Duodenal mucosa (tissue), 2 donors: ENCODE results near the gene MBLAC1.

ENCODE experiments used
- H3K27ac ChIP-seq: one replicate; pipeline ENCODE4 v1.7.0; 2013; ENCODE audit warnings: low read depth, low read length
- H3K27me3 ChIP-seq, 2 donors: one replicate each; pipeline ENCODE4 v1.7.0; 2013; ENCODE audit warnings: low read length in 2 of 2, control low read depth in 1 of 2; ENCODE audit not compliant: insufficient read depth in 2 of 2, control insufficient read depth in 1 of 2
- H3K36me3 ChIP-seq, 2 donors: one replicate each; pipeline ENCODE4 v1.7.0; 2013; ENCODE audit warnings: low read length in 2 of 2, control low read depth in 1 of 2; ENCODE audit not compliant: insufficient read depth in 2 of 2, control insufficient read depth in 1 of 2
- H3K4me1 ChIP-seq, 2 donors: one replicate each; pipeline ENCODE4 v1.7.0; 2013; ENCODE audit warnings: low read length in 2 of 2, control low read depth in 1 of 2; ENCODE audit not compliant: insufficient read depth in 2 of 2, control insufficient read depth in 1 of 2
- H3K4me3 ChIP-seq, 2 donors: one replicate each; pipeline ENCODE4 v1.7.0; 2013; ENCODE audit warnings: low read length in 2 of 2, low read depth in 1 of 2
- H3K9ac ChIP-seq, 2 donors: one replicate each; pipeline ENCODE4 v1.7.0; 2013; ENCODE audit warnings: low read length in 2 of 2, low read depth in 1 of 2
- H3K9me3 ChIP-seq, 2 donors: one replicate each; pipeline ENCODE4 v1.7.0; 2013; ENCODE audit warnings: low read length in 2 of 2, control low read depth in 1 of 2; ENCODE audit not compliant: control insufficient read depth in 1 of 2

MBLAC1 gene

DNA sequence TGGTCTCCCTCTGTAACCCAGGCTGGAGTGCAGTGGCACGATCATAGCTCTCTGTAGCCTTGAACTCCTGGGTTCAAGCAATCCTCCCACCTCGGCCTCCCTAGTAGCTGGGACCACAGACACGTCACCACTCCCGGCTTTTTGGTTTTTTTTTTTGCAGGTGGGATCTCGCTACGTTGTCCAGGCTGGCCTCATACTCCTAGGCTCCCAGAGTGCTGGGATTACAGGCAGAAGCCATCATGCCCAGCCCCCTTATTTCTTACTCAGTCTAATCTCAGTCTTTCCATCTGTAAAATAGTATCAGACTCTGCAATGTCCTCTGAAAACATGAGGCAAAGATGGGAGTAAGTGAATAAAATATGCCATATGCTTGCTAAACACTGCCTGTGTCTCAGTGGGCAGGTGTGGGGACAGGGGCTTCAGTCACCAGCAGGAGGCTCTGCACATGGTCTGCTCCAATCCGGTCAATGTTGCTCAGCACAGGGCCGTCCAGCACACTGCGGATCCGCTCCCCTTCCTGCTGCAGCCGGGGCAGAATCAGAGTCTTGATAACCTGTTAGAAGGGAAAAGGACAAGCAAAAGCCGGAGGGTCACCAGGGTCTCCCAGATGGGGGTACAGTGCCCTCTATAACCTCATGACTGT lies 17.1 kb upstream of the MBLAC1 start:
- no peaks in the 10 kb centered on the region for H3K9me3 ChIP-seq
- H3K36me3 ChIP-seq = peaks cover 9 to 81% of the 10 kb centered on the region in 2 donors
- H3K27me3 ChIP-seq = no peaks in the 10 kb centered on the region
- H3K4me3 ChIP-seq = no peak overlapping the region
- no peak overlapping the region for H3K27ac ChIP-seq
- H3K4me1 ChIP-seq = no peaks in the 10 kb centered on the region
- no peak overlapping the region for H3K9ac ChIP-seq

DNA sequence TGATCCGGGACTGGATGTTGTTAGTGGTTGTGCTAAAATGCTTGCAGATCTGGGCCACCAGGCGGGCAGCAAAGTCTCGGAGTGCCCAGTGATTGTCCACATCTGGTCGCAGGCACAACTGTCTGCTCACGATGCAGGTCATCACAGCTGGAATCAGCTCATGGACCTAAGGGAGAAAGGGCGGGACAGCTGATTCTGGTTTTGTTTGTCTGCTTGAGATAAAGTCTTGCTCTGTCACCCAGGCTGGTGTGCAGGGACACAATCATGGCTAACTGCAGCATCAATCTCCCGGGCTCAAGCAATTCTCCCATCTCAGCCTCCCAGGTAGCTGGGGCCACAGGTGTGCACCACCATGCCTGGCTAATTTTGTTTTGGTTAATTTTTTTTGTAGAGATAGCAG lies 15.6 kb upstream of the MBLAC1 start:
- Histone ChIP-seq H3K27ac (no peak overlapping the region), H3K9ac (no peak overlapping the region), H3K9me3 (no peaks in the 10 kb centered on the region), H3K4me3 (no peak overlapping the region), H3K27me3 (no peaks in the 10 kb centered on the region), H3K4me1 (no peaks in the 10 kb centered on the region), H3K36me3 (peaks cover 6 to 66% of the 10 kb centered on the region in 2 donors)

DNA sequence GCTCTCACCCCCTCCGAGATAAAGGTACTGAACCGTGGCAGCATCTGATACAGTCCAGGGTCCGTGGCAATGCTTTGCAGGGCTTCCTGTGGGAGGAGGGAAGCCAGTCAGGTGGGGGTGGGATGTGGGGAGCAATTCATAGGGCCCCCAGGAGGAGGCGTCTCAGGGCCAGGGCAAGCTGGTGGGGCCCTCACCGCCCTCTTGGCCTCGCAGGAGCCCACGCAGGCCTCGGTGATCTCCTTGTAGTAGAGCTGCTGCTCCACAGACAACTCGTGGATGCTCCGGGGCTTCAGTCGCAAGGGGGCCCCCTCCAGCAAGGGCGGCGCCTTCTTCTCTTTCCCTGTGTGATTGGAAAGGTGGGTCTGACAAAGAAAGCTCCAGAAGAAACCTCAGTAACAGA lies 14.9 kb upstream of the MBLAC1 start:
- Histone ChIP-seq H3K36me3 (peaks cover 5 to 60% of the 10 kb centered on the region in 2 donors), H3K9ac (no peak overlapping the region), H3K4me3 (no peak overlapping the region), H3K27me3 (no peaks in the 10 kb centered on the region), H3K4me1 (no peaks in the 10 kb centered on the region), H3K27ac (no peak overlapping the region), H3K9me3 (no peaks in the 10 kb centered on the region)

DNA sequence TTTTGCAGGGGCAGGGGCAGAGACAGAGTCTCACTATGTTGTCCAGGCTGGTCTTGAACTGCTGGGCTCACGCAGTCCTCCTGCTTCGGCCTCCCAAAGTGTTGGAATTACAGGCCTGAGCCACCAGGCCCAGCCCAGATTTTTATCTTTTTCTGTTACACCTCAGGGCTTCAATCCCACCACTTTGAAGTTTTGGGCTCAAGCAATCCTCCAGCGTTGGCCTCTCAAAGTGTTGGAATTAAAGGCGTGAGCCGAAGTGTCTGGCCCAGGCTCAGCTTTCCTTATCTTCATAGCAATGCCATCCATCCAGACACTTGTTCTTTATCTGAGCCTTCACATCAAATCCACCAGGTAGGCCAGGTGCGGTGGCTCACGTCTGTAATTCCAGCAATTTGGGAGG lies 11.7 kb upstream of the MBLAC1 start:
- Histone ChIP-seq H3K27me3 (no peaks in the 10 kb centered on the region), H3K4me3 (no peak overlapping the region), H3K36me3 (peaks cover 1 to 32% of the 10 kb centered on the region in 2 donors), H3K27ac (no peak overlapping the region), H3K9me3 (no peaks in the 10 kb centered on the region), H3K9ac (no peak overlapping the region), H3K4me1 (peaks cover 10 to 15% of the 10 kb centered on the region in 2 donors)

DNA sequence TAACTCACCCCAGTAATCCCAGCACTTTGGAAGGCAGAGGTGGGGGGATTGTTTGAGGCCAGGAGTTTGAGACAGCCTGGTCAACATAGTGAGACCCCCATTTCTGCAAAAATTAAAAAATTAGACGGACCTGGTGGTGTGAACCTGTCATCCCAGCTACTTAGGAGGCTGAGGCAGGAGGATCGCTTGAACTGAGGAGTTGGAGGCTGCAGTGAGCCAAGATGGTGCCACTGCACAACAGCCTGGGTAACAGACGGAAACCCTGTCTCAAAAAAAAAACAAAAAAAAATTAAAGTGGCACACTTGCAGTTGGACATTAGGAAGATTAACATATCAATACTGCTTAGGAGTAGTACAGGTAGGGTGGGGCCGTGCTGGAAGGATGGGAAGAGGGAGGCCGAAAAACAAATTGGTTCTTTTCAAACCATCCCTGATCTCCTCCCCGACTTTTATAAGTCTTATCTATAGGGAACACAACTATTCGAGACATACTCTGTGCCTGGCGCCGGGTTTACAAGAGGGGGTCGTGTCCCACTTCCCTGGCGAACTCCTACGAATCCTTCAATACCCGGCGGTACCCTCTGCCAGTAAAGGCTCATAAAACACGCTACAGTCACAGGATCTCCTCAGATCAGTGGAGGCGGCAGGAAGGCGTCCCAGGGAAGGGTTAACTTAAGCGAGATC lies 8.2 kb upstream of the MBLAC1 start:
- H3K4me3 ChIP-seq = peak overlapping the region; percentile 95 to 98
- peaks cover 28% of the 10 kb centered on the region in 2 donors for H3K4me1 ChIP-seq
- H3K9me3 ChIP-seq = no peaks in the 10 kb centered on the region
- H3K36me3 ChIP-seq = peaks cover 0 to 6% of the 10 kb centered on the region in 2 donors
- peak overlapping the region; percentile 45 to 64 for H3K9ac ChIP-seq
- no peak overlapping the region for H3K27ac ChIP-seq
- H3K27me3 ChIP-seq = no peaks in the 10 kb centered on the region

DNA sequence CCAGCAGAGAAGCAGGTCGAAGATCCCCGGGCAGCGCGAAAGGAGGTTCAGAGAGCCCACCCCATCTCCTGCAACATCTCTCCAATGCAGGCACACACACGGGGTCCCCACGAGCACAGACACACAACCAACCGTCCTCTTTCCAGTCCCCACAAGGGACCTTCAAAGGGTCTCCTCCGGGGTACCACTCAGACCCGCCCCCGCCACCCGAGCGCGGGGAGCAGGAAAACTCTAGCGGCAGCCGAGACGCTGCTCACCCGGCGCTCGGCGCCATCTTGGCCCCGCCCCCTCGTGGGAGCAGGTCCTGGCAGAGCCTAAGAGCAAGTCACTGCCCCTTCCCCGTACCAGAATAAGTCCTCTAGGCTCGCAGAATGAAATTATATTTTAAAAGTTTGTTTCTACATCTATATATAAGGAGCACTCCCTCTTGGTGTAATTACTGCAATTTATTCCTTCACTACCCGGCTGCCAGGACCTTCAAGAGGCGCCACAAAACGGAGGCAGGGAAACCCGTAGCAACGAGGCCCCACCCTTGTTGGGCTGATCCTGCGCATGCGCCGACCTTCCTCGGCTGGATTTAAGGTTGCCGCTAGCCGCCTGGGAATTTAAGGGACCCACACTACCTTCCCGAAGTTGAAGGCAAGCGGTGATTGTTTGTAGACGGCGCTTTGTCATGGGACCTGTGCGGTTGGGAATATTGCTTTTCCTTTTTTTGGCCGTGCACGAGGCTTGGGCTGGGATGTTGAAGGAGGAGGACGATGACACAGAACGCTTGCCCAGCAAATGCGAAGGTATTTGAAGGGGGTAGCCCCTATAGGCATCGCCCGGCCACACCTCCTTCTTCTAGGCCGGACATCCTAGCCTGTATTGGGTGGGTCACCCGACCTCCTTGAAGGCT lies 7.4 kb upstream of the MBLAC1 start, which contains the start of the genes CNPY4 and TAF6:
Gene CNPY4, plus strand, starts transcription at position 563 of the 898 bp plus-strand sequence. Its CDS starts 111 bp downstream, at position 674.
Gene TAF6, minus strand, starts transcription at position 287 of the 898 bp plus-strand sequence. CDS start 5,149 bp downstream, outside the sequence.
- Histone ChIP-seq H3K4me3 (peak within 1 kb of the TSS; percentile 95 to 98), H3K4me1 (peaks cover 30 to 31% of the 10 kb centered on the region in 2 donors), H3K9me3 (no peaks in the 10 kb centered on the region), H3K36me3 (no peaks in the 10 kb centered on the region), H3K9ac (peak within 1 kb of the TSS; percentile 45 to 64), H3K27me3 (no peaks in the 10 kb centered on the region), H3K27ac (peak within 1 kb of the TSS; percentile 41)

DNA sequence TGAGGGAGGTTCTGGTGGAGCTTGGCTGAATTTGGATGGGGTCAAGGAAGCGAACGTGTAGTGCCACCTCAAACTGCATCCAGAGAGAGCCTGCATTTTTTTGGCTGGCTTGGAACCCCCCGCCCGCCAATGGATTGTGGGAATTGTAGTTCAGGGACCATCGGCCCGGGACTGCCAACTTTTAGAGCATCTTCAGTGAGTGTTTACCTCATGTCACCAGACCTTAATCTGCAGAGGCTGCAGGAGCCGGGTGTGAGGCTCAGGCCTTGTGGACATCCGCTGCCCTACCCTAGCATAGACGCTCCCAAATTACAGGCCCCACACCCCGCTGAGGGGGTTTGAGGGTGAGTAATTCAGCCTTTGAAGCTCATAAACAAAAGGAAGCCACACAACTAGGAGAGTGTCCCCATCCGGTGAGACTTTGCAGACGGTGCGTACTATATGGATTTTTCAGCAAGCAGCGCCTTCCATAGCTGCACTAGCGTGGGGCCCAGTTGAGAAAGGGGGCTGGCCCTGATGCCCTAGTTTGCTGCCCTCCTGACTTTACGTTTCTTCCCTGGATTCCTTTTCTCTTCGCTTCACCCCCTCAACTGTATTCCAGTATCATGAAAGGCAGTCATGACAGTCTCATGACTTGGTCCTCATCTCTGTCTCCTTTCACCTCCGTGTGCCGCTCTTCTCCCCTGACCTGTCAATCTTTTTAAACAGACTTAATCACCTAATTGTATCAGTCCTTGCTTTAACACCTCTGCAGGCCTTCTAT lies 6.6 kb upstream of the MBLAC1 start:
- peaks cover 39% of the 10 kb centered on the region in 2 donors for H3K4me1 ChIP-seq
- no peaks in the 10 kb centered on the region for H3K9me3 ChIP-seq
- H3K27ac ChIP-seq = no peak overlapping the region
- peak overlapping the region; percentile 45 to 64 for H3K9ac ChIP-seq
- H3K27me3 ChIP-seq = no peaks in the 10 kb centered on the region
- no peaks in the 10 kb centered on the region for H3K36me3 ChIP-seq
- H3K4me3 ChIP-seq = peak overlapping the region; percentile 95 to 98

DNA sequence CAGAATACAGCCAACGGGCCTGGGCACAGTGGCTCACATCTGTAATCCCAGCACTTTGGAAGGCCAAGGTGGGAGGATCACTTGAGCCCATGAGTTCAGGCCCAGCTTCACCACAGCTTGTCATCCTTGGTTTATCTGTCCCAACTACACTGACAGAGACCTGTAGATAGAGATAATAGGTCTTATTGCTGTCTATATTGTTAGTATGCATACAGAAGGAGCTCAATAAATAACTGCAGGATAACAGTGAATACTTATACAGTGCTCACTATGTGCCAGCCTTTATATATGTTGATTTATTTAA lies 6.1 kb upstream of the MBLAC1 start:
- peaks cover 43 to 44% of the 10 kb centered on the region in 2 donors for H3K4me1 ChIP-seq
- H3K36me3 ChIP-seq = no peaks in the 10 kb centered on the region
- H3K27me3 ChIP-seq = no peaks in the 10 kb centered on the region
- H3K27ac ChIP-seq = no peak overlapping the region
- no peaks in the 10 kb centered on the region for H3K9me3 ChIP-seq
- peak overlapping the region; percentile 1 to 64 for H3K9ac ChIP-seq
- H3K4me3 ChIP-seq = peak overlapping the region; percentile 95 to 98

DNA sequence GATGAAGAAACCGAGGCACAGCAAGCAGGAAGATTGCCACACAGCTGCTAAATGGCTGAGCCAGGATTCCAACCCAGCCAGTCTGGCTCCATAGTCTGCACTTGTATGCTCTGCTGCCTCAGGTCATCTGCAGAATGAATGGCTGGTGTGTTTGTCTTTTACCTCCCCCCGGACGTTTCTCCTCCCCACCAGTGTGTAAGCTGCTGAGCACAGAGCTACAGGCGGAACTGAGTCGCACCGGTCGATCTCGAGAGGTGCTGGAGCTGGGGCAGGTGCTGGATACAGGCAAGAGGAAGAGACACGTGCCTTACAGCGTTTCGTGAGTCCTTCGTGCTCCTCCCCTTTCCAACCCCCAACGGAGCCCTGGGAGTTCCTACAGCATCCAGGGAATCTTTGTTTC lies 4.7 kb upstream of the MBLAC1 start:
- Histone ChIP-seq H3K36me3 (no peaks in the 10 kb centered on the region), H3K9ac (no peak overlapping the region), H3K9me3 (no peaks in the 10 kb centered on the region), H3K4me1 (peaks cover 43 to 44% of the 10 kb centered on the region in 2 donors), H3K27ac (no peak overlapping the region), H3K27me3 (no peaks in the 10 kb centered on the region), H3K4me3 (peak overlapping the region in 1 of 2 donors; percentile 13)
